Calu3 (cell line): ENCODE results near the gene ZNF18. TPM values are rescaled to one million over a fixed set of nuclear protein-coding genes. Genes with fewer than 3 reads are reported as not detected.
A peak's percentile ranks its signal among the peaks of the same experiment; 100 is the strongest.

Experiments used
- BruUV-seq: library from RNA; stranded (reverse); fragments of 400-500 nt; replicated peaks from 2 replicates; lab custom pipeline; 2021; lab: Mats Ljungman, UMichigan
- CTCF ChIA-PET: fragments of 300-600 bp; sonication (Branson Sonifier 250); formaldehyde crosslinking; loops from one replicate; lab custom pipeline; 2022; ENCODE audit warnings: antibody characterized with exemption; lab: Charles Lee
- DNase-seq: peaks from one replicate; pipeline ENCODE4 v3.0.0; 2022
- H3K27ac Mint-ChIP-seq: one replicate; pipeline ENCODE4 v1.8.0; 2022; ENCODE audit warnings: mixed read lengths; ENCODE audit not compliant: unreplicated experiment
- H3K27me3 Mint-ChIP-seq: one replicate; pipeline ENCODE4 v1.8.0; 2022; ENCODE audit warnings: mixed read lengths; ENCODE audit not compliant: unreplicated experiment
- H3K36me3 Mint-ChIP-seq: one replicate; pipeline ENCODE4 v1.8.0; 2022; ENCODE audit warnings: mild to moderate bottlenecking, moderate library complexity, mixed read lengths; ENCODE audit not compliant: insufficient read depth, unreplicated experiment
- H3K4me1 Mint-ChIP-seq: one replicate; pipeline ENCODE4 v1.8.0; 2022; ENCODE audit warnings: mild to moderate bottlenecking, low read depth, mixed read lengths; ENCODE audit not compliant: unreplicated experiment
- H3K4me3 Mint-ChIP-seq: one replicate; pipeline ENCODE4 v1.8.0; 2022; ENCODE audit warnings: mild to moderate bottlenecking, low read depth, moderate library complexity, mixed read lengths; ENCODE audit not compliant: unreplicated experiment
- H3K9me3 Mint-ChIP-seq: one replicate; pipeline ENCODE4 v1.8.0; 2022; ENCODE audit warnings: low read depth, mixed read lengths; ENCODE audit not compliant: unreplicated experiment
- CTCF ChIP-seq: fragments of 200-600 bp; IDR thresholded peaks from one replicate; pipeline ENCODE4 v1.8.0; 2022; ENCODE audit warnings: antibody characterized with exemption; ENCODE audit not compliant: unreplicated experiment
- intact Hi-C: fragments of 100-400 bp; cut with micrococcal nuclease; formaldehyde crosslinking; loops from one replicate; pipeline ENCODE4 v1.10.0; 2022; ENCODE audit not compliant: unreplicated experiment
- total RNA-seq: library from RNA; stranded (reverse); gene quantifications from 2 replicates; pipeline ENCODE4 v1.2.3, GENCODE V29; 2022

Gene ZNF18
- total RNA-seq, 1 experiment from 2014 or later: 4.2 TPM

GRCh38 chr17:12028611-12029010 is 31.3 kb upstream of the ZNF18 start:
- Mint-ChIP-seq H3K4me1 (peaks cover 12% of the 10 kb centered on the region), H3K36me3 (no peaks in the 10 kb centered on the region), H3K27ac (no peak overlapping the region), H3K27me3 (no peaks in the 10 kb centered on the region), H3K4me3 (no peak overlapping the region), H3K9me3 (no peaks in the 10 kb centered on the region)
- no peak for DNase-seq
- no peak for TF ChIP-seq CTCF
- CTCF ChIA-PET: no interaction called here
- no TSS peak for BruUV-seq
- intact Hi-C loops: no loop called here

GRCh38 chr17:12027658-12028057 is 30.4 kb upstream of the ZNF18 start:
- no peak for DNase-seq

GRCh38 chr17:12024327-12024726 is 27.1 kb upstream of the ZNF18 start:
- peaks cover 21% of the 10 kb centered on the region for H3K4me1 Mint-ChIP-seq
- intact Hi-C loops: no loop called here
- no peaks in the 10 kb centered on the region for H3K27me3 Mint-ChIP-seq
- CTCF ChIA-PET: interaction anchor here (0.5 to 1.1 kb wide), 3 partner anchors 18 to 27 kb away, joined by 3 to 4 read pairs (median 3); partner anchors contain the start of gene ZNF18
- DNase-seq: no peak
- no peaks in the 10 kb centered on the region for H3K9me3 Mint-ChIP-seq
- peaks cover 8% of the 10 kb centered on the region for H3K36me3 Mint-ChIP-seq
- BruUV-seq: no TSS peak
- TF ChIP-seq CTCF: no peak
- no peak overlapping the region for H3K27ac Mint-ChIP-seq
- H3K4me3 Mint-ChIP-seq: no peak overlapping the region

More at GRCh38 chr17:12027658-12028057, 30.4 kb upstream of the ZNF18 start:
- CTCF ChIA-PET: no interaction called here
- no TSS peak for BruUV-seq
- H3K9me3 Mint-ChIP-seq: no peaks in the 10 kb centered on the region
- H3K4me1 Mint-ChIP-seq: peaks cover 13% of the 10 kb centered on the region
- TF ChIP-seq CTCF: no peak
- intact Hi-C loops: no loop called here
- H3K27ac Mint-ChIP-seq: no peak overlapping the region
- H3K27me3 Mint-ChIP-seq: no peaks in the 10 kb centered on the region
- H3K4me3 Mint-ChIP-seq: no peak overlapping the region
- H3K36me3 Mint-ChIP-seq: no peaks in the 10 kb centered on the region

- intact Hi-C loops: no loop called here
- H3K4me1 Mint-ChIP-seq: peaks cover 13% of the 10 kb centered on the region
- no peaks in the 10 kb centered on the region for H3K9me3 Mint-ChIP-seq
- no peak for DNase-seq
- BruUV-seq: no TSS peak
- CTCF ChIA-PET: no interaction called here
- H3K27ac Mint-ChIP-seq: no peak overlapping the region
- H3K36me3 Mint-ChIP-seq: peaks cover 8% of the 10 kb centered on the region
- H3K4me3 Mint-ChIP-seq: peak overlapping the region; percentile 54
- TF ChIP-seq CTCF: no peak
- no peaks in the 10 kb centered on the region for H3K27me3 Mint-ChIP-seq
Observed at GRCh38 chr17:12022310-12022709, 25.0 kb upstream of the ZNF18 start.
